ENCODE results near the gene MRAP.

Gene MRAP

DNA sequence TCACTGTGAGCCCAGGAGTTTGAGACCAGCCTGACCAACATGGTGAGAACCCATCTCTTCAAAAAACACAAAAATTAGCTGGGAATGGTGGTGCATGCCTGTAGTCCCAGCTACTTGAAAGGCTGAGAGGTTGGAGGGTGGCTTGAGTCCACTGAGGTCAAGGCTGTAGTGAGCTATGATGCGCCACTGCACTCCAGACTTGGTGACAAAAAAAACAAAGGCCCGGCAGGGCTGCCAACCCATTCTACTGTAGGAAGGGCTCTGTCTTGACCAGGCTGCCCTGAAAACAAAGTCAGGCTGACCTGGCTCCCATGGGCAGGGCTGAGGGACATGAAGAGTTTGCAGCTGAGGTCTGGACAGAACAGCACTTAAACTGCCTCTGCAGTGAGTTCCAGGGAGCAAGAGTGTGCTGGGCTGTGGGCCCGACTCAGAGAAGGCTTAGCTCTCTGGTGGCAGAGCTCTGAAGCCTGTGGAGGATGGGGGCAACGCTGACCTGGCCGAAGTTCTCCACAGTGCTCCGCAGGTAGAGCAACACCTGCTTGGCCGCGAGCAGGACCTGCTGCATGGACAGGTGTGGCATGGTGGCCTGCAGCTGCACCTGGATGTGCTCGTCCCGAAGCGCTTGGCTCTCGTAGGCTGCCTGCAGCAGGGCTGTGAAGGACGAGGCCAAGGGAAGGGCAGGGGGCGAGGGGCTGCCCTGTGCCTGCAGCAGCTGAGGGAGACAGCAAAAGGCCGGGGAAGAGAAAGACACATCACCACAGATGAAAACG, 51.7 kb downstream of the MRAP start:
- DNase-seq, result no peak

DNA sequence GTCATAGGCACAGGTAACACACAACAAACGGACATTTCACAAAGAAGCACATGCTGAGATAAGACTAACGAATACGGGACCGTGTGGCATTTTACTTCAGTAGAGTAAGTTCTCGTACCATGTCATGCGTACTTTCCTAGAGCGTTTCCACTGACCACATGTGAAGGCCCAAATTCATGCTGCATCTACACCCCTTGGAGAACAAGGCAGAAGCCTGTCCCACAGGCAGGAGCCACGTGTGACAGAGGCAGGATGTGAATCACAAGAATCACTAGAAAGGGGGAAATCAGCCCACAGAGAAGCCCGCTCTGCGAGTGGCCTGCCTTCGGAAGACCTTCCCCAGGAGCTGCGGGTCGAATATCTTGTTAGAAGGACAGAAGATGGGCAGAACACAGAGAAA, 52.3 kb downstream of the MRAP start:
- no peak for DNase-seq

DNA sequence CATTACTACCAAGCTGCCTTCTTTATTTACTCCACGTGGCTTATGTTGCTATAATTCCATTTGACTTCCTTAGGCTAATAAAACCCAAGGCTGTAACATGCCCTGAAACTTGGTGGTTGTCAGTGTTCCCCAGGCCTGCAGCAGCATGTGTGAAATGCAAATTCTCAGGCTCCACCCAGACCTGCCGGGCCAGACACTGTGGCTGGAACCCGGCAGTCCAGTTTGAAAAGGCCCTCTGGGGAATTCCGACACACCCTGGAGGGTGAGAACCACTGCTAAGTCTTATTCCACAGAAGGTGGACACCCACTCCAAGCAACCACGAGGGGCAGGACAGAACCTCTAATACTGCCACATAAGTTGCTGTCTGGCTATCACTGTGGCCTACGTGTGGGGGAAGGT, 52.8 kb downstream of the MRAP start:
- DNase-seq, result no peak

DNA sequence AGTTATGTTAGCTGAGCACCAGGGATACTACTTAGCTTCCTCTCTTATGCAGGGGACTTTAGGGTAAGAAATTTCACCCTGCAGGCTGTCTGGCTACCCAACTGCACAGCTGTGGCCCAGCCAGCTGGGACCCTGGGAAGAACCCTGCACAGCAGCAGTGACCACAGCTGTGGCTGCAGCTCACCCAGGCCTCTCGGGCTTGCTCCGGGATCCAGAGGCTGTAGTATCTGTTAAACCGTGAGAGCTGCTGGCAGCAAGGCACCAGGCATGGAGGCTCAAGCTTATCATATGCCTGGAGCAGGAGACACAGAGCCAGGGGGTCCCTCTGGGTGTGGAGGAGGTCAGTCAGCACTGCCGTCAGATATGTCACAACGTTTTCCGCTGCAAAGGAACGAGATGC, 53.9 kb downstream of the MRAP start:
- DNase-seq, result no peak

DNA sequence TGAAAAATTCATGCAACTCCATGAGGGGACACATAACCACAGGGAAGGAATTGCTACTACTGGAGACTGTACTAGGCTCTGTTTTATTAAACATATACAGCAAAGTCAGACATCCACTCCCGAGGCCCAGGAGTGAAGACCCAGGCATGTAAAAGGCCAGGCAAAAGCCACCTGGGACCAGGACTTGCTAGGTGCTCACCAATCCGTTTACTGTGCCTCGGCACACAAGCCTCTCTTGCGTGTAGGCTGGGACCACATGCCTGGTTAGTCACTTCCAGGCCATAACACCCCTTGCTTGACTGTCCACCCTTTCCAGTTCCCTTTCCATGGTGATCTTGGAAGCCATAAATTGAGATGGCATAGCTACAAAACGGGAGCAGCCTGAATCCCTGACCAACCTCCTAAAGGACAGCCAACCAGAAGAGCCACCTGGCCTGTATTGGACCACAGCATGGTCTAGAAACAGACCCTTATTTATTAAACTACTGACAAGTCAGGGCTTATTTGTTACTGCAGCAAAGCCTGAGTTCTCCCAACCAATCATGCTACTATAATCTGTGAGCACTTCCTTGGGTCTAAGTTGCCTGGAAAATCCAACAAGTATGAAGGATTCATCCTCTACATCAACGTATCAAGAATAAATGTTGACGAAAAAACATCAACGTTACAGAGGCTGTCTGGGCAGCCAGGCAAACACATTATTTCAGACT, 54.5 kb downstream of the MRAP start:
- DNase-seq, result no peak

DNA sequence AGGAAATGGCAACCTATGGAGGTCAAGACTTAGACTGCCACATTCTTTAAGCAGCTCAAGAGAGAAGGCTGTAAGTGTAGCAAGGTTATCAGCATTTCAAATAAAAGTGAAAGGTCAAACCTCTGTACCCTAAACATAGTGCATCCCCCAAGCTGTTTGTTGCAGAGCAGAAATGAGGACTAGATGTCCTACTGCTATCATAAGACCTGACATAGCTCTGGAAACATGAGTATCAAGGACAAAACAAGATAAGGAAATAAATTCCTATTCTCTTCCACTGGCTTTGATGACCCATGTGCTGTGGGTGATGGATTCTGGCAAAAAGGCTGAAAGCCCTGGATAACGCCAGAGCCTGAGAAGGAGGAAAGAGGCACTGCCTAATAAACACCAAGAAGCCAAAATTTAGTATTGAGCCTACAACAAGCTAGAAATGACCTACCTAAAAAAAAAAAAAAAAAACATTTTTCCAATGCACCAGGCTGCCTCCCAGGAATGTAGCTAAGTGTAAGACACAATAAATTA, 58.3 kb downstream of the MRAP start:
- DNase-seq, result no peak

DNA sequence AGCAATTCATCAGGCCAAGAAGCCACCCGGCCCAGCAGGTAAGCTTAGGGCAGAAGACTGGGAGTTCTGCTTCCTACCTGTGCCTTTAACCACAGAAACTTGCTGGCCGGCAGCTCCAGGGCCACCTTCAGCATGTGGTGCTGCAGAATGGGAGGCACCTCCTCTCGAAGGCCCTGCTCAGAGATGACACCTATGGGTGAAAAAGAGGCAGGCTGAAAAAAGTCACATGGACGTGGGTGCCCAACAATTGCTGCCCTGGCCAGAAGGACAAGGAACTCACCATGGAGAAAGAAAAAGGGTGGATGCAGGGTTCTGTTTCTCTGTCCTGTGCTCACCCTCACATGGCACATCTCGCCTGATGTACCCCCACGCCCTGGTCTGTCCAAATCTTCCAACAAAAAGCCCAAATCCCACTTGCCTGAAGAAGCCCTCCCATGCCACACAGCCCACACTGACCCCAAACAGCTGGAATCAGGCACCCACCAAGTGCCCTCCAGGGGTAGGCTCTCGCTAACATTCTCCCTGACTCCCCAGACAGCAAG, 61.1 kb downstream of the MRAP start:
- no peak for DNase-seq

DNA sequence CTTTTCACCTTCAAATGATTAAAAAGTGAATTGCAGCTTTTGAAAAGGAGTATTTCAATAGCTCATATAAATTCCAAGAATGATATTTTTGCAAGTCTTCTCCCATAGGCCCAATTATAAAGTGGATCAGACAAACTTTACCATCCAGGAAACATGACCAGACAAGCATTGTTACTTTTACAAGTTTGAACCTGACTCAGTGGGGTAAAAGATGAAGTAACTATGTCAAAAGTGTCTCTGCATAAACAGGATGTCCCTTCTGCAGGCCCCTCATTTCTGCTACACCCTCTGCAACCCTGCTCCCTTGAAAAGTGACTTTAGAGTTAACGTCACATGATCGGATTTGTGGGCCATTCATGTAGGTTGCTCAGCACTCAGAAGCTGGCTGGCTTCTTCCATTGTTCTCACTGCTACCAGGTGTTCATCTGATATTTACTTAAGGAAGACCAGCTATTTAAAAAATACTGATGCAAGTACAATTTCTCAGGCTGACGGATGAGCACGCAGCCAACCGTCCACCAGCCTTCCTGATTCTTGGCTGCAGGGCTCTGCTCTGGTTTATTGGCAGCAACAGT, 61.8 kb downstream of the MRAP start:
- DNase-seq, result no peak

Measured in T1000 (cell line).